ENCODE measurements around the gene SH3PXD2A. TPM values are rescaled to one million over a fixed set of nuclear protein-coding genes. Genes with fewer than 3 reads are reported as not detected.

SH3PXD2A gene
- total and polyA plus RNA-seq, 2 donors (not counting 1 experiment from before 2014, with no cell fraction given), result 3.2 to 33.5 TPM

DNA sequence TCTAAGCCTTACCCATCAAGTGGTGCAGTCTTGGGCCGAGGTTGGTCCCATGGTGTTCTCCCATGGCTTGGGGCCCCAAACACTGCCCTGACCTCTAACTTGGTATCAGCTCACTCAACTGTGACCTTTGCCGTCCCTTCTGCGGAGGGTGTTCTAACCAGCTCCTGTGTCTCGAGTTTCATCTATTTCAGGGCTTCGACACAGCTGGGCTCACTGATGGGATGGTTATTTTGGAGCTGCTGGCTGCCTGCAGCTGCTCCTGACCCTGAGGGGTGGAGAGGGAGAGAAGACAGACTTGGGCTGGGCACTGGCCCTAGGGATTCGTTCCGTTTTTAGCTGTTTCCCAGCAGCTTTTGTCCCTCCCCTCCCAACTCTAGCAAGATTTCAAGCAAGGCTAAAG lies 274.9 kb downstream of the SH3PXD2A start:
- Histone ChIP-seq H3K27ac (ENCODE audit: low read length in 2 of 2) (no peak overlapping the region), H3K27me3 (replicated peaks in 1 of 4; ENCODE audit: control extremely low read depth in 1 of 4, control insufficient read depth in 3 of 4, insufficient read depth in 4 of 4, low read length in 3 of 4) (no peaks in the 10 kb centered on the region), H3K4me3 (ENCODE audit: control extremely low read depth in 1 of 5, extremely low read depth in 1 of 5, insufficient read depth in 1 of 5, low read depth in 2 of 5, low read length in 4 of 5) (no peak overlapping the region), H3K4me2 (replicated peaks; ENCODE audit: low read depth, low read length, poor library complexity, severe bottlenecking) (no peak overlapping the region), H4K20me1 (ENCODE audit: control insufficient read depth, insufficient read depth, low read length, poor library complexity, severe bottlenecking) (no peaks in the 10 kb centered on the region), H3K4me1 (ENCODE audit: control insufficient read depth in 2 of 2, insufficient read depth in 2 of 2, low read length in 2 of 2) (peaks cover 3% of the 10 kb centered on the region in 2 donors), H2AFZ (ENCODE audit: insufficient read depth, low read depth, low read length, poor library complexity, severe bottlenecking) (no peak overlapping the region), H3K9me3 (ENCODE audit: control extremely low read depth in 1 of 3, control insufficient read depth in 2 of 3, insufficient read depth in 1 of 3, low read length in 2 of 3) (peaks cover 0 to 6% (median 0%) of the 10 kb centered on the region in 3 donors), H3K36me3 (replicated peaks in 1 of 2; ENCODE audit: control extremely low read depth in 1 of 2, control insufficient read depth in 1 of 2, extremely low read depth in 1 of 2, insufficient read depth in 2 of 2, low read length in 1 of 2) (no peaks in the 10 kb centered on the region), H3K79me2 (ENCODE audit: control insufficient read depth, insufficient read depth, low read length) (no peaks in the 10 kb centered on the region), H3K9ac (ENCODE audit: low read length) (no peak overlapping the region)
- no peak for TF ChIP-seq EZH2 (IDR thresholded peaks at IDR 0.05; ENCODE audit: borderline replicate concordance, insufficient read depth, low read depth, low read length, poor library complexity, severe bottlenecking)
- TF ChIP-seq, protein P1, sequence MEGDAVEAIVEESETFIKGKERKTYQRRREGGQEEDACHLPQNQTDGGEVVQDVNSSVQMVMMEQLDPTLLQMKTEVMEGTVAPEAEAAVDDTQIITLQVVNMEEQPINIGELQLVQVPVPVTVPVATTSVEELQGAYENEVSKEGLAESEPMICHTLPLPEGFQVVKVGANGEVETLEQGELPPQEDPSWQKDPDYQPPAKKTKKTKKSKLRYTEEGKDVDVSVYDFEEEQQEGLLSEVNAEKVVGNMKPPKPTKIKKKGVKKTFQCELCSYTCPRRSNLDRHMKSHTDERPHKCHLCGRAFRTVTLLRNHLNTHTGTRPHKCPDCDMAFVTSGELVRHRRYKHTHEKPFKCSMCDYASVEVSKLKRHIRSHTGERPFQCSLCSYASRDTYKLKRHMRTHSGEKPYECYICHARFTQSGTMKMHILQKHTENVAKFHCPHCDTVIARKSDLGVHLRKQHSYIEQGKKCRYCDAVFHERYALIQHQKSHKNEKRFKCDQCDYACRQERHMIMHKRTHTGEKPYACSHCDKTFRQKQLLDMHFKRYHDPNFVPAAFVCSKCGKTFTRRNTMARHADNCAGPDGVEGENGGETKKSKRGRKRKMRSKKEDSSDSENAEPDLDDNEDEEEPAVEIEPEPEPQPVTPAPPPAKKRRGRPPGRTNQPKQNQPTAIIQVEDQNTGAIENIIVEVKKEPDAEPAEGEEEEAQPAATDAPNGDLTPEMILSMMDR (IDR thresholded peaks at IDR 0.05), result no peak
- Mint-ChIP-seq H3K9me3 (ENCODE audit: insufficient read depth) (no peaks in the 10 kb centered on the region), H3K27ac (no peak overlapping the region), H3K27me3 (no peaks in the 10 kb centered on the region), H3K4me3 (no peak overlapping the region), H3K4me1 (peaks cover 7% of the 10 kb centered on the region)
- ChIA-PET CTCF (interaction anchor here (1.8 kb wide), 1 partner anchor 14 kb away, joined by 5 read pairs; no protein-coding TSS in a partner anchor), POLR2A (no interaction called here)
- 90% methylated on average over 7 of the region's 7 CpGs for whole genome bisulfite sequencing (ENCODE audit: insufficient coverage)
- no peak for ATAC-seq (ENCODE audit: low read depth)
- no peak for DNase-seq
- intact Hi-C loops (cut with micrococcal nuclease), result no loop called here

DNA sequence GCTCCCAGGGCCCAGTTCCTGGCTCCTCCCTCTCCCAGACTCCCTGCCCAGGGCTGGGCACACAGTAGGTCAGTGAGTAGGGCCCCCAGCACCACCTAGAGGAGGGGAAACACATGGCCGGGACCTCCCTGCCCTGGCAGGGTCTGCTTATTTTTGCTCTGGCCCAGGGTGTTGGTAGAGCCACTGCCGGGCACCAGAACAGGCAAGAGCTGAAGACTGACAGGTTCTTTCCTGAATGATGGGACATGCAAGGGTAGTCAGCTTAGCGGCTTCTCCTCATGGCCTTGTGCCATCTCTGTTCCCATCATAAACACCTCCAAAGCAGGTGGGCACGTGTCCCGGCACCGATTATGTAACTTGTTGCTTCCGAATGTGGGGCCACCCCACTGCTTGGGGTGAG lies 275.4 kb downstream of the SH3PXD2A start:
- Mint-ChIP-seq H3K4me1 (peaks cover 6% of the 10 kb centered on the region), H3K27me3 (no peaks in the 10 kb centered on the region), H3K9me3 (ENCODE audit: insufficient read depth) (no peaks in the 10 kb centered on the region), H3K4me3 (no peak overlapping the region), H3K27ac (no peak overlapping the region)
- DNase-seq, result no peak
- Histone ChIP-seq H3K4me3 (ENCODE audit: control extremely low read depth in 1 of 5, extremely low read depth in 1 of 5, insufficient read depth in 1 of 5, low read depth in 2 of 5, low read length in 4 of 5) (no peak overlapping the region), H3K9ac (ENCODE audit: low read length) (no peak overlapping the region), H3K9me3 (ENCODE audit: control extremely low read depth in 1 of 3, control insufficient read depth in 2 of 3, insufficient read depth in 1 of 3, low read length in 2 of 3) (peaks cover 0 to 2% (median 0%) of the 10 kb centered on the region in 3 donors), H2AFZ (ENCODE audit: insufficient read depth, low read depth, low read length, poor library complexity, severe bottlenecking) (no peak overlapping the region), H4K20me1 (ENCODE audit: control insufficient read depth, insufficient read depth, low read length, poor library complexity, severe bottlenecking) (no peaks in the 10 kb centered on the region), H3K4me2 (replicated peaks; ENCODE audit: low read depth, low read length, poor library complexity, severe bottlenecking) (no peak overlapping the region), H3K79me2 (ENCODE audit: control insufficient read depth, insufficient read depth, low read length) (no peaks in the 10 kb centered on the region), H3K36me3 (replicated peaks in 1 of 2; ENCODE audit: control extremely low read depth in 1 of 2, control insufficient read depth in 1 of 2, extremely low read depth in 1 of 2, insufficient read depth in 2 of 2, low read length in 1 of 2) (no peaks in the 10 kb centered on the region), H3K27me3 (replicated peaks in 1 of 4; ENCODE audit: control extremely low read depth in 1 of 4, control insufficient read depth in 3 of 4, insufficient read depth in 4 of 4, low read length in 3 of 4) (no peaks in the 10 kb centered on the region), H3K27ac (ENCODE audit: low read length in 2 of 2) (no peak overlapping the region), H3K4me1 (ENCODE audit: control insufficient read depth in 2 of 2, insufficient read depth in 2 of 2, low read length in 2 of 2) (peaks cover 2 to 3% of the 10 kb centered on the region in 2 donors)
- ChIA-PET CTCF (interaction anchor here (1.8 kb wide), 1 partner anchor 14 kb away, joined by 5 read pairs; no protein-coding TSS in a partner anchor), POLR2A (no interaction called here)
- intact Hi-C loops (cut with micrococcal nuclease), result no loop called here
- TF ChIP-seq, protein P1 (IDR thresholded peaks at IDR 0.05), result no peak
- no peak for TF ChIP-seq EZH2 (IDR thresholded peaks at IDR 0.05; ENCODE audit: borderline replicate concordance, insufficient read depth, low read depth, low read length, poor library complexity, severe bottlenecking)
- WGBS (ENCODE audit: insufficient coverage), result 97% methylated on average over 6 of the region's 7 CpGs
- ATAC-seq (ENCODE audit: low read depth), result no peak
